Activated effector memory CD4-positive, alpha-beta T cell treated with Interleukin-2 at 50 U/mL for 16 hours (primary cell): ENCODE data around the gene BCAS3.

ENCODE experiments used
- DNase-seq: peaks from one replicate; pipeline ENCODE4 v3.0.0-alpha.2; 2020

Gene BCAS3

GRCh38 chr17:61310590-61310989, 632.9 kb downstream of the BCAS3 start:
- DNase-seq: no peak

GRCh38 chr17:61312406-61313295, 635.0 kb downstream of the BCAS3 start:
- no peak for DNase-seq

GRCh38 chr17:61313461-61314326, 636.0 kb downstream of the BCAS3 start:
- DNase-seq: no peak

- DNase-seq: no peak
Observed at GRCh38 chr17:61314368-61315078, 636.9 kb downstream of the BCAS3 start.

GRCh38 chr17:61316633-61317032, 639.0 kb downstream of the BCAS3 start:
- no peak for DNase-seq

GRCh38 chr17:61317779-61318178, 640.1 kb downstream of the BCAS3 start:
- DNase-seq: no peak

GRCh38 chr17:61318684-61319098, 641.0 kb downstream of the BCAS3 start:
- no peak for DNase-seq

- DNase-seq: no peak
Observed at GRCh38 chr17:61321344-61321743, 643.7 kb downstream of the BCAS3 start.

GRCh38 chr17:61322325-61323002, 644.8 kb downstream of the BCAS3 start:
- DNase-seq: no peak

- no peak for DNase-seq
Observed at GRCh38 chr17:61323003-61323908, 645.6 kb downstream of the BCAS3 start.

GRCh38 chr17:61323909-61324868, 646.5 kb downstream of the BCAS3 start:
- DNase-seq: no peak

- DNase-seq: no peak
Observed at GRCh38 chr17:61324950-61325349, 647.3 kb downstream of the BCAS3 start.

- DNase-seq: no peak
Observed at GRCh38 chr17:61325382-61326073, 647.9 kb downstream of the BCAS3 start.

GRCh38 chr17:61326330-61326729, 648.7 kb downstream of the BCAS3 start:
- DNase-seq: no peak

- DNase-seq: no peak
Observed at GRCh38 chr17:61328351-61328750, 650.7 kb downstream of the BCAS3 start.

- no peak for DNase-seq
Observed at GRCh38 chr17:61330174-61331150, 652.8 kb downstream of the BCAS3 start.

GRCh38 chr17:61331178-61331577, 653.5 kb downstream of the BCAS3 start:
- DNase-seq: no peak

GRCh38 chr17:61331886-61332285, 654.2 kb downstream of the BCAS3 start:
- no peak for DNase-seq
